A673 (cell line): Measurements from ENCODE around the gene ST7L. TPM values are rescaled to one million over a fixed set of nuclear protein-coding genes. Genes with fewer than 3 reads are reported as not detected.
A peak's percentile ranks its signal among the peaks of the same experiment; 100 is the strongest.

Experiments
- BruUV-seq: library from RNA; stranded (reverse); fragments of 400-500 nt; replicated peaks from 2 replicates; lab custom pipeline; 2021; lab: Mats Ljungman, UMichigan
- CTCF ChIA-PET: fragments of 300-600 bp; sonication (Branson Sonifier 250); formaldehyde crosslinking; loops from one replicate; lab custom pipeline; 2022; ENCODE audit warnings: antibody characterized with exemption; lab: Charles Lee
- POLR2A ChIA-PET: fragments of 300-600 bp; sonication (Branson Sonifier 250); formaldehyde crosslinking; loops from one replicate; lab custom pipeline; 2022; ENCODE audit warnings: antibody characterized with exemption; ENCODE audit not compliant: low non-redundant PET; lab: Charles Lee
- DNase-seq: peaks from one replicate; pipeline ENCODE4 v3.0.0-alpha.2; 2015; ENCODE audit warnings: low spot score
- H3K27ac ChIP-seq: fragments of 200-600 bp; sonication (generic); 2 replicates; pipeline ENCODE4 v1.5.1; 2016; ENCODE audit warnings: mixed run types, low read depth, mild to moderate bottlenecking, mixed read lengths, antibody characterized with exemption, low read length; ENCODE audit not compliant: poor library complexity, severe bottlenecking
- H3K27me3 ChIP-seq: fragments of 200-600 bp; sonication (generic); replicated peaks from 2 replicates; pipeline ENCODE4 v1.6.1; 2017; ENCODE audit warnings: mixed run types, low read depth, mild to moderate bottlenecking, mixed read lengths, antibody characterized with exemption, low read length; ENCODE audit not compliant: insufficient read depth, poor library complexity
- H3K36me3 ChIP-seq: fragments of 200-600 bp; sonication (generic); 2 replicates; pipeline ENCODE4 v1.6.1; 2016; ENCODE audit warnings: mixed run types, mild to moderate bottlenecking, mixed read lengths, antibody characterized with exemption, low read length; ENCODE audit not compliant: insufficient read depth, poor library complexity, severe bottlenecking
- H3K4me1 ChIP-seq: fragments of 200-600 bp; sonication (generic); 2 replicates; pipeline ENCODE4 v1.6.1; 2017; ENCODE audit warnings: mixed run types, mild to moderate bottlenecking, mixed read lengths, antibody characterized with exemption, low read length; ENCODE audit not compliant: insufficient read depth, poor library complexity, severe bottlenecking
- H3K4me3 ChIP-seq: fragments of 200-600 bp; sonication (generic); 2 replicates; pipeline ENCODE4 v1.5.1; 2016; ENCODE audit warnings: low read depth, mixed run types, mild to moderate bottlenecking, mixed read lengths, low read length; ENCODE audit not compliant: poor library complexity, severe bottlenecking
- H3K9me3 ChIP-seq: fragments of 200-600 bp; sonication (generic); 2 replicates; pipeline ENCODE4 v1.6.1; 2016; ENCODE audit warnings: mixed run types, low read depth, mild to moderate bottlenecking, mixed read lengths, antibody characterized with exemption, low read length; ENCODE audit not compliant: poor library complexity, severe bottlenecking
- EZH2 ChIP-seq: fragments of 200-600 bp; sonication (generic); IDR thresholded peaks from 2 replicates; pipeline ENCODE4 v1.6.1; 2017; ENCODE audit warnings: borderline replicate concordance, low read depth, mild to moderate bottlenecking, mixed read lengths, antibody characterized with exemption, low read length; ENCODE audit not compliant: poor library complexity, severe bottlenecking
- intact Hi-C: fragments of 100-400 bp; cut with micrococcal nuclease; formaldehyde crosslinking; loops from one replicate; pipeline ENCODE4 v1.10.0; 2022; ENCODE audit not compliant: unreplicated experiment
- total RNA-seq: library from RNA; stranded (reverse); gene quantifications from 2 replicates; pipeline ENCODE4 v1.2.3, GENCODE V29; 2021
- TF ChIP-seq, protein P1 (sequence below): fragments of 300-800, 200-600 bp; sonication (generic); conservative IDR thresholded peaks from 2 replicates; pipeline ENCODE4 v1.5.1; 2017; ENCODE audit warnings: low read depth, mild to moderate bottlenecking, antibody characterized with exemption, low read length, moderate library complexity, mixed read lengths

ST7L gene
- total RNA-seq, 1 experiment from 2014 or later: 29.6 TPM

DNA sequence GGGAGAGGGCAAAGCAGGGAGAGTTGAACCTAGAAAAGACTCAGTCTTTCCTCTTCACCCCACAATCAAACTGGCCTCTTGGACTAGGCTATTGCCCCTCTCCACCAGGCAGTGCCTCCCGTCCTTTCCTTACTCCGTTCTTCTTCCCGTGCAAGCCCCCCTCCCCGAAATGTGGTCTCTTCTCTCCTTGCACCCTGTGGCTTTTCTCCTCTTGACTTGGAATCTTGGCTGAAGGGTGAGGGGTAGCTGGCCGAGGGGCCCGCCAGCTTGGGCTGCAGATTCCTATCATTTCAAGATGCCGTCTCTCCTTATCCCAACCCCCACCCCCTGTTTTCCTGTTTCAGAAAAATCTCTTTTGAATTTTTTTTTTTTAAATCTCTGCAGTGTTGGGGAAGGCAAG, 108.6 kb downstream of the ST7L start:
- no TSS peak for BruUV-seq
- peaks cover 10% of the 10 kb centered on the region for H3K4me1 ChIP-seq
- CTCF ChIA-PET: no interaction called here
- POLR2A ChIA-PET: no interaction called here
- H3K27ac ChIP-seq: no peak overlapping the region
- peaks cover 19% of the 10 kb centered on the region for H3K27me3 ChIP-seq
- TF ChIP-seq, protein P1, sequence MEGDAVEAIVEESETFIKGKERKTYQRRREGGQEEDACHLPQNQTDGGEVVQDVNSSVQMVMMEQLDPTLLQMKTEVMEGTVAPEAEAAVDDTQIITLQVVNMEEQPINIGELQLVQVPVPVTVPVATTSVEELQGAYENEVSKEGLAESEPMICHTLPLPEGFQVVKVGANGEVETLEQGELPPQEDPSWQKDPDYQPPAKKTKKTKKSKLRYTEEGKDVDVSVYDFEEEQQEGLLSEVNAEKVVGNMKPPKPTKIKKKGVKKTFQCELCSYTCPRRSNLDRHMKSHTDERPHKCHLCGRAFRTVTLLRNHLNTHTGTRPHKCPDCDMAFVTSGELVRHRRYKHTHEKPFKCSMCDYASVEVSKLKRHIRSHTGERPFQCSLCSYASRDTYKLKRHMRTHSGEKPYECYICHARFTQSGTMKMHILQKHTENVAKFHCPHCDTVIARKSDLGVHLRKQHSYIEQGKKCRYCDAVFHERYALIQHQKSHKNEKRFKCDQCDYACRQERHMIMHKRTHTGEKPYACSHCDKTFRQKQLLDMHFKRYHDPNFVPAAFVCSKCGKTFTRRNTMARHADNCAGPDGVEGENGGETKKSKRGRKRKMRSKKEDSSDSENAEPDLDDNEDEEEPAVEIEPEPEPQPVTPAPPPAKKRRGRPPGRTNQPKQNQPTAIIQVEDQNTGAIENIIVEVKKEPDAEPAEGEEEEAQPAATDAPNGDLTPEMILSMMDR: no peak
- TF ChIP-seq EZH2: no peak
- no peak overlapping the region for H3K4me3 ChIP-seq
- intact Hi-C loops: no loop called here
- DNase-seq: no peak
- no peaks in the 10 kb centered on the region for H3K36me3 ChIP-seq
- H3K9me3 ChIP-seq: no peaks in the 10 kb centered on the region

DNA sequence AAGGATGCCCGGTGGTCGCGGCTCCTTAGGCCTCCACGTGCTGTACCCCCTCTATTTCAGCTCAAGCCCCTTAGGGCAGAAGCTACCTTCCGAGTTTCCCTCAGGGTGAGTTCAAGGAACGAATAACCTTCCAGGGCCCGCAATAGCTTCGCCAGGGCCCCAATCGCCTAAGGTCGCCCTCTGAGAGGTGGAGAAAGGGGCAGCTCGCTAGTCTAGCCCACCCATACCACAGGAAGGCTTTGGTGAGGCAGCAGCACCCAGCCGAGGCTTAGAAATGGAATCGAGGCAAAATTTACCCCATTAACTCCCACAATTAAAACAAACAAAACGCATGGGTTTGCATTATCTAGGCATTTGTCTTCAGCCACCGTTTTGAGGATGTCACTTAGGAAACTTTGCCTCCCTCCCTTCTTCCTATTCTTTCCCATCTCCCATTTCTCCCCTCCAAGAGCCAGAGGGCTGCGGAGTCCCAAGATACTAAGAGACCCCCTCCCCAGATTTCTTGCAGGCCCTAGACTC, 109.2 kb downstream of the ST7L start:
- CTCF ChIA-PET: no interaction called here
- no TSS peak for BruUV-seq
- H3K9me3 ChIP-seq: no peaks in the 10 kb centered on the region
- TF ChIP-seq EZH2: no peak
- TF ChIP-seq, protein P1: no peak
- intact Hi-C loops: no loop called here
- H3K36me3 ChIP-seq: no peaks in the 10 kb centered on the region
- no peak for DNase-seq
- POLR2A ChIA-PET: no interaction called here
- peaks cover 10% of the 10 kb centered on the region for H3K4me1 ChIP-seq
- H3K27ac ChIP-seq: no peak overlapping the region
- no peak overlapping the region for H3K4me3 ChIP-seq
- H3K27me3 ChIP-seq: peaks cover 19% of the 10 kb centered on the region

DNA sequence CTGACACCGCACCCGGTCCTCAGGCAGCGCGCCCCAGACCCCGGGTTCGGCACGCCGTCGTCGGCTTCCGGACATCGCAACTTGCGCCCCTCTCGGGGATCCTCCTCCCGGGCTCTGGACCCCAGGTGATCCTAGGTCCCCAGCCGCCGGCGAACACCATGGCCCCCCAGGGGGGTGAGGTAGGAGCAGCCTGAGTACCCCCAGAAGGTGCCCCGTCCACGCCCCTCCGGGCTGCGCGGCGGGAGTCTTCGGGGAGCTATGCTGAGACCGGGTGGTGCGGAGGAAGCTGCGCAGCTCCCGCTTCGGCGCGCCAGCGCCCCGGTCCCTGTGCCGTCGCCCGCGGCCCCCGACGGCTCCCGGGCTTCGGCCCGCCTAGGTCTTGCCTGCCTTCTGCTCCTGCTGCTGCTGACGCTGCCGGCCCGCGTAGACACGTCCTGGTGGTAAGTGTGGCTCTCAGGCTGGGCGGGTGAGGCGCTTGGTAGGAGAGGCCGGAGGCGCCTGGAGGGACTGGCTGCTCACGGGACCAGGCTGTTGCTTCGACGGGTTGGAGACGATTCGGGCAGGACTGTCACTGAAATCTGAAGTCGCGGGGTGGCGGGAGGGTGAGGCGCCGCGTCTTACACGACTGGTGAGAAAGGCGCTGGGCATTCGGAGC, 109.8 kb downstream of the ST7L start:
- no peak for DNase-seq

More for the DNA sequence above, 109.8 kb downstream of the ST7L start:
- H3K9me3 ChIP-seq: no peaks in the 10 kb centered on the region
- CTCF ChIA-PET: interaction anchor here (1.0 kb wide), 1 partner anchor 14 kb away, joined by 3 read pairs; no protein-coding TSS in a partner anchor
- peaks cover 19% of the 10 kb centered on the region for H3K27me3 ChIP-seq
- intact Hi-C loops: no loop called here
- H3K27ac ChIP-seq: no peak overlapping the region
- peaks cover 10% of the 10 kb centered on the region for H3K4me1 ChIP-seq
- H3K4me3 ChIP-seq: peak overlapping the region; percentile 50
- TF ChIP-seq, protein P1: no peak
- peak; percentile 10 for TF ChIP-seq EZH2
- H3K36me3 ChIP-seq: no peaks in the 10 kb centered on the region
- no TSS peak for BruUV-seq
- POLR2A ChIA-PET: no interaction called here
